SK-N-SH (cell line): ENCODE data around the gene ARL9. TPM values are rescaled to one million over a fixed set of nuclear protein-coding genes. Genes with fewer than 3 reads are reported as not detected.
A peak's percentile ranks its signal among the peaks of the same experiment; 100 is the strongest.

Source experiments
- CTCF ChIA-PET: fragments of 300-600, 350-600 bp; formaldehyde crosslinking; extraction: SDS; loops from one replicate; lab custom pipeline; 2021; lab: Yijun Ruan, JAX
- POLR2A ChIA-PET: fragments of 350-600 bp; sonication (Branson Sonifier 250); formaldehyde crosslinking; extraction: SDS; loops from one replicate; lab custom pipeline; 2020; ENCODE audit warnings: antibody characterized with exemption, inconsistent platforms; lab: Yijun Ruan, JAX
- DNase-seq: peaks from one replicate; pipeline ENCODE4 v3.0.0; 2012
- H2AFZ ChIP-seq: fragments of 200-600 bp; sonication (generic); 2 replicates; pipeline ENCODE4 v1.8.1; 2016; ENCODE audit warnings: antibody characterized with exemption, mild to moderate bottlenecking, low read depth
- H3F3A ChIP-seq: fragments of 200-600 bp; sonication (generic); replicated peaks from 2 replicates; pipeline ENCODE3; 2016; ENCODE audit warnings: antibody characterized with exemption, mild to moderate bottlenecking; ENCODE audit not compliant: insufficient read depth
- H3K27ac ChIP-seq, 2 experiments: fragments of 200-500 bp in 1 of 2; fragments of 200-600 bp in 1 of 2; sonication (Bioruptor generic) in 1 of 2; sonication (generic), shearing (Covaris generic) in 1 of 2; 2 replicates each; pipeline versions ENCODE4 v1.5.1 to v1.6.1; 2014 to 2016; ENCODE audit warnings: low read depth in 2 of 2, inconsistent platforms in 1 of 2, low read length in 1 of 2, mild to moderate bottlenecking in 1 of 2, mixed read lengths in 1 of 2
- H3K27me3 ChIP-seq: fragments of 200-600 bp; sonication (generic), shearing (Covaris generic); 2 replicates; pipeline ENCODE4 v1.6.1; 2016; ENCODE audit warnings: mixed run types; ENCODE audit not compliant: insufficient read depth
- H3K36me3 ChIP-seq, 2 experiments: fragments of 200-500 bp in 1 of 2; fragments of 200-600 bp in 1 of 2; sonication (Bioruptor generic) in 1 of 2; sonication (generic) in 1 of 2; replicated peaks in 1 of 2; 2 replicates each; pipeline versions ENCODE3 to v1.5.1; 2014 to 2016; ENCODE audit warnings: low read length in 1 of 2, mild to moderate bottlenecking in 1 of 2; ENCODE audit not compliant: insufficient read depth in 2 of 2, control insufficient read depth in 1 of 2
- H3K4me1 ChIP-seq, 2 experiments: fragments of 200-500 bp in 1 of 2; fragments of 200-600 bp in 1 of 2; sonication (Bioruptor generic) in 1 of 2; sonication (generic), shearing (Covaris generic) in 1 of 2; 2 replicates each; pipeline versions ENCODE4 v1.5.1 to v1.6.1; 2014 to 2016; ENCODE audit warnings: low read depth in 1 of 2, low read length in 1 of 2, mixed run types in 1 of 2; ENCODE audit not compliant: insufficient read depth in 2 of 2, control insufficient read depth in 1 of 2
- H3K4me2 ChIP-seq: fragments of 200-600 bp; sonication (generic), shearing (Covaris generic); 2 replicates; pipeline ENCODE4 v1.6.1; 2017; ENCODE audit warnings: mixed run types
- H3K4me3 ChIP-seq, 2 experiments: fragments of 200-500 bp in 1 of 2; fragments of 200-600 bp in 1 of 2; sonication (Bioruptor generic) in 1 of 2; sonication (generic), shearing (Covaris generic) in 1 of 2; 2 replicates each; pipeline versions ENCODE4 v1.5.1 to v1.8.1; 2014 to 2016; ENCODE audit warnings: low read depth in 2 of 2, inconsistent platforms in 1 of 2, low read length in 1 of 2, mild to moderate bottlenecking in 1 of 2, mixed read lengths in 1 of 2, moderate library complexity in 1 of 2
- H3K79me2 ChIP-seq: fragments of 200-600 bp; sonication (generic); 2 replicates; pipeline ENCODE4 v1.8.1; 2017; ENCODE audit warnings: mild to moderate bottlenecking; ENCODE audit not compliant: insufficient read depth
- H3K9ac ChIP-seq: fragments of 200-600 bp; sonication (generic); 2 replicates; pipeline ENCODE4 v1.6.1; 2017; ENCODE audit warnings: mixed run types
- H3K9me2 ChIP-seq: fragments of 200-600 bp; sonication (generic); 2 replicates; pipeline ENCODE4 v1.6.1; 2017; ENCODE audit warnings: mixed run types
- H3K9me3 ChIP-seq: fragments of 200-600 bp; sonication (generic); 2 replicates; pipeline ENCODE4 v1.6.1; 2017; ENCODE audit warnings: mixed run types, mild to moderate bottlenecking, moderate library complexity
- H4K20me1 ChIP-seq: fragments of 200-600 bp; sonication (generic); 2 replicates; pipeline ENCODE4 v1.6.1; 2017; ENCODE audit warnings: mild to moderate bottlenecking, mixed run types; ENCODE audit not compliant: insufficient read depth
- EP300 ChIP-seq, 2 experiments: IDR thresholded peaks; 2 replicates each; pipeline versions ENCODE4 v1.4.0 to v1.6.1; 2012; ENCODE audit warnings: borderline replicate concordance in 1 of 2, low read depth in 1 of 2, low read length in 1 of 2
- EZH2phosphoT487 ChIP-seq: fragments of 200-600 bp; sonication (generic); IDR thresholded peaks from 2 replicates; pipeline ENCODE4 v1.6.1; 2017; ENCODE audit warnings: low read depth, mixed run types, mild to moderate bottlenecking, antibody characterized with exemption, moderate library complexity, borderline replicate concordance
- FOSL2 ChIP-seq: IDR thresholded peaks from 2 replicates; pipeline ENCODE4 v1.4.0; 2012; ENCODE audit warnings: low read depth, mild to moderate bottlenecking, moderate library complexity, borderline replicate concordance
- FOXJ3 ChIP-seq: sonication (generic); formaldehyde crosslinking; IDR thresholded peaks from 2 replicates; pipeline ENCODE4 v1.5.1; 2020; ENCODE audit warnings: mild to moderate bottlenecking, missing genetic modification reagents
- FOXM1 ChIP-seq: IDR thresholded peaks from 2 replicates; pipeline ENCODE4 v1.4.0; 2012; ENCODE audit warnings: low read depth, mild to moderate bottlenecking
- GABPA ChIP-seq: IDR thresholded peaks from 2 replicates; pipeline ENCODE4 v1.4.0; 2012; ENCODE audit warnings: low read depth, mild to moderate bottlenecking
- JUND ChIP-seq: IDR thresholded peaks from 2 replicates; pipeline ENCODE4 v1.4.0; 2012
- MXI1 ChIP-seq: IDR thresholded peaks from 2 replicates; pipeline ENCODE4 v1.6.1; 2012; ENCODE audit warnings: mild to moderate bottlenecking, low read depth, low read length, improper control_type of control experiment
- NFIC ChIP-seq: IDR thresholded peaks from 2 replicates; pipeline ENCODE4 v1.4.0; 2012; ENCODE audit warnings: borderline replicate concordance
- NRF1 ChIP-seq: IDR thresholded peaks from 2 replicates; pipeline ENCODE4 v1.6.1; 2012; ENCODE audit warnings: low read depth, mild to moderate bottlenecking, low read length
- RAD21 ChIP-seq: IDR thresholded peaks from 2 replicates; pipeline ENCODE4 v1.6.1; 2012; ENCODE audit warnings: mild to moderate bottlenecking, low read length
- RFX5 ChIP-seq: IDR thresholded peaks from 2 replicates; pipeline ENCODE4 v1.6.1; 2012; ENCODE audit warnings: mild to moderate bottlenecking, improper control_type of control experiment, low read length
- RXRA ChIP-seq: IDR thresholded peaks from 2 replicates; pipeline ENCODE4 v1.4.0; 2012; ENCODE audit warnings: low read depth, mild to moderate bottlenecking, borderline replicate concordance
- SIN3A ChIP-seq: IDR thresholded peaks from 2 replicates; pipeline ENCODE4 v1.6.1; 2012; ENCODE audit warnings: low read depth, mild to moderate bottlenecking, low read length, moderate library complexity, borderline replicate concordance
- SMC3 ChIP-seq: IDR thresholded peaks from 2 replicates; pipeline ENCODE4 v1.6.1; 2012; ENCODE audit warnings: low read depth, low read length, improper control_type of control experiment
- TCF12 ChIP-seq: IDR thresholded peaks from 2 replicates; pipeline ENCODE4 v1.4.0; 2012
- WGBS: methylation state at CpG from one replicate; pipeline ENCODE4 v1.1.6; 2017; ENCODE audit warnings: low lambda C conversion rate; 5-methylcytosine and 5-hydroxymethylcytosine counted together
- polyA plus RNA-seq, 3 experiments: library from polyadenylated mRNA; depleted of rRNA; stranded (reverse); fragments of >200 nt; gene quantifications; 2 replicates each; pipeline ENCODE4 v1.2.3, GENCODE V29; 2012
- TF ChIP-seq, protein P1 (sequence below): IDR thresholded peaks from 2 replicates; pipeline ENCODE4 v1.4.0; 2012; ENCODE audit warnings: low read depth, borderline replicate concordance
- TF ChIP-seq, protein P2 (sequence below): IDR thresholded peaks from 2 replicates; pipeline ENCODE4 v1.4.0; 2012; ENCODE audit warnings: low read depth
- TF ChIP-seq, protein P3 (sequence below): IDR thresholded peaks from 2 replicates; pipeline ENCODE4 v1.6.1; 2012; ENCODE audit warnings: mild to moderate bottlenecking, low read depth, low read length, moderate library complexity
- TF ChIP-seq, protein P4 (sequence below): IDR thresholded peaks from 2 replicates; pipeline ENCODE4 v1.4.0; 2012; ENCODE audit warnings: low read depth, borderline replicate concordance

ARL9 gene
- polyA plus RNA-seq, 1 of the 3 experiments (the other 2 are of a cell fraction) = not detected

DNA sequence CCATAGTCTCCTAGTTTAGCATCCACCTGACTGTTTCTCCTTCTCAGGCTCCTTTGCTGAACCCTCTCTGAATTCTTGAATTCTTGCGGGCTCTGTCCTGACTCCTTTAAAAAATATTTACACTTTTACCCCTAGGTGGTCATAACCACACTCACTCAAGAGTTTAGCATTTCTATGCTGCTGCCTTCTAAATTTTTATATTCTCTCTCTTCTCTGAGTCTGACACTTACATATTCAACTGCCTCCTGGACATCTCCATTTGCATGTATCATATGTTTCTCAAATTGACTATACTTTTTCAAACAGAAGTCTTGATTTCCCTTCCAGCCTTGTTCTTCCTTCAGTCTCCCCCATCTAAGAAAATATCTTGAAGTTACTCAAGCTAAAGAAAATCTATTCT lies 31.6 kb downstream of the ARL9 start (continued):
- TF ChIP-seq FOXJ3 (CRISPR knock-in tag) (no peak), EZH2phosphoT487 (no peak), RFX5 (no peak), NFIC (no peak)

DNA sequence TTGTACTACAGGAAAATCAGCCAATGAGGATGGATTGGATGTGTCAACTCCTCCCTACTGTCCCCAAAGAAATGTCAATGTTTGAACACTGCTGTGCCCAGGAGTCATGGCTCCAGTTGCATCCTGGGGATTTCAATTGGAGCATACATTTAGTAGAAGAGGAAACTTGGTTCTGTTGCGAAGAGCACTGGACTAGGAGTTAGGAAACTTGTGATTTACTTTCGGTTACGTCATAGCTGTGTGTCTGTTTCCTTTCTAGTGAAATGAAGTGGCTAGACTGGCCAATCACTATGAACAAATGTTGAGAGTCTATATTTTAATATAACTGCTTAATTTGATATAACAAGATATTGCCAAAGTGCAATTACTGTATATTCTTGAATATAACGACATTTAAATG lies 35.2 kb downstream of the ARL9 start:
- CTCF ChIA-PET = no interaction called here
- Histone ChIP-seq H3K79me2 (no peaks in the 10 kb centered on the region), H3K27ac (no peak overlapping the region), H3K9me2 (no peaks in the 10 kb centered on the region), H3K27me3 (no peaks in the 10 kb centered on the region), H3K36me3 (no peaks in the 10 kb centered on the region), H3K9me3 (no peaks in the 10 kb centered on the region), H2AFZ (no peak overlapping the region), H3K4me2 (no peak overlapping the region), H4K20me1 (no peaks in the 10 kb centered on the region), H3K4me3 (no peak overlapping the region), H3K9ac (no peak overlapping the region), H3K4me1 (no peaks in the 10 kb centered on the region), H3F3A (no peaks in the 10 kb centered on the region)
- no peak for DNase-seq
- POLR2A ChIA-PET = no interaction called here
- 90% methylated on average over 4 of the region's 4 CpGs for WGBS
- TF ChIP-seq, protein P1, sequence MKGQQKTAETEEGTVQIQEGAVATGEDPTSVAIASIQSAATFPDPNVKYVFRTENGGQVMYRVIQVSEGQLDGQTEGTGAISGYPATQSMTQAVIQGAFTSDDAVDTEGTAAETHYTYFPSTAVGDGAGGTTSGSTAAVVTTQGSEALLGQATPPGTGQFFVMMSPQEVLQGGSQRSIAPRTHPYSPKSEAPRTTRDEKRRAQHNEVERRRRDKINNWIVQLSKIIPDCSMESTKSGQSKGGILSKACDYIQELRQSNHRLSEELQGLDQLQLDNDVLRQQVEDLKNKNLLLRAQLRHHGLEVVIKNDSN = no peak
- TF ChIP-seq, protein P2, sequence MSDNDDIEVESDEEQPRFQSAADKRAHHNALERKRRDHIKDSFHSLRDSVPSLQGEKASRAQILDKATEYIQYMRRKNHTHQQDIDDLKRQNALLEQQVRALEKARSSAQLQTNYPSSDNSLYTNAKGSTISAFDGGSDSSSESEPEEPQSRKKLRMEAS = no peak
- TF ChIP-seq FOXJ3 (CRISPR knock-in tag) = no peak
- no peak for TF ChIP-seq JUND
- no peak for TF ChIP-seq FOXM1
- TF ChIP-seq FOSL2 = no peak

DNA sequence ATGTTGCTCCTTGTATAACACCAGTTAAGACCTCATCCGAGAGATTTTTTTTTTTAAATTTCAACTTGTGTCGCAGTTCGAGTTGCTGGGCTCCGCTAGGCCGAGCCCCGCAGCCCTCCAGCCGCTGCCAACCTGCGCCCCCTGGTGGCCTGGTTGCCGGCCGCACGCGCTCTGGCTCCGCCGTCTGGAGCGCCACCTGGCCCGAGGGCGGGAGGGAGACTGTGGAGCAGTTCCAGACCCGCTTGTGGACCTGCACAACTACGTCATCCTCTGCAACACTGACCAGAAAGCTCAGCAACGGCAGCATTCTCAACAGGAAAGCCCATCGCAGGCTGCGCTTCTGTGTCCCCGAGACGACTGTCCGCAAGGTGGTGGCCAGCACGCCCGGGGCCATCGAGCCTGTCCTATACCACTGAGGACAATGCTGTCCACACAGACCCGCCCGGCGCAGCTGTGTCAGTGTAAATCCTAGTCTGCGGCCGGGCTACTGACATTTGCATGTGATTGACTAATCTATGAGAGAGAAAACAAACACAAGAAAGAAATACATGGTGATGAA lies 39.1 kb downstream of the ARL9 start:
- H3K27me3 ChIP-seq = no peaks in the 10 kb centered on the region; the same call in 1 of the 2 replicates
- 5% methylated on average over 25 of the region's 33 CpGs for WGBS
- TF ChIP-seq TCF12 = peak; percentile 40; the same call in 1 of the 2 replicates
- peak; percentile 10; the same call in 1 of the 2 replicates for TF ChIP-seq NFIC
- TF ChIP-seq GABPA = no peak
- no peak for TF ChIP-seq RXRA
- TF ChIP-seq NRF1 = no peak
- TF ChIP-seq, protein P3, sequence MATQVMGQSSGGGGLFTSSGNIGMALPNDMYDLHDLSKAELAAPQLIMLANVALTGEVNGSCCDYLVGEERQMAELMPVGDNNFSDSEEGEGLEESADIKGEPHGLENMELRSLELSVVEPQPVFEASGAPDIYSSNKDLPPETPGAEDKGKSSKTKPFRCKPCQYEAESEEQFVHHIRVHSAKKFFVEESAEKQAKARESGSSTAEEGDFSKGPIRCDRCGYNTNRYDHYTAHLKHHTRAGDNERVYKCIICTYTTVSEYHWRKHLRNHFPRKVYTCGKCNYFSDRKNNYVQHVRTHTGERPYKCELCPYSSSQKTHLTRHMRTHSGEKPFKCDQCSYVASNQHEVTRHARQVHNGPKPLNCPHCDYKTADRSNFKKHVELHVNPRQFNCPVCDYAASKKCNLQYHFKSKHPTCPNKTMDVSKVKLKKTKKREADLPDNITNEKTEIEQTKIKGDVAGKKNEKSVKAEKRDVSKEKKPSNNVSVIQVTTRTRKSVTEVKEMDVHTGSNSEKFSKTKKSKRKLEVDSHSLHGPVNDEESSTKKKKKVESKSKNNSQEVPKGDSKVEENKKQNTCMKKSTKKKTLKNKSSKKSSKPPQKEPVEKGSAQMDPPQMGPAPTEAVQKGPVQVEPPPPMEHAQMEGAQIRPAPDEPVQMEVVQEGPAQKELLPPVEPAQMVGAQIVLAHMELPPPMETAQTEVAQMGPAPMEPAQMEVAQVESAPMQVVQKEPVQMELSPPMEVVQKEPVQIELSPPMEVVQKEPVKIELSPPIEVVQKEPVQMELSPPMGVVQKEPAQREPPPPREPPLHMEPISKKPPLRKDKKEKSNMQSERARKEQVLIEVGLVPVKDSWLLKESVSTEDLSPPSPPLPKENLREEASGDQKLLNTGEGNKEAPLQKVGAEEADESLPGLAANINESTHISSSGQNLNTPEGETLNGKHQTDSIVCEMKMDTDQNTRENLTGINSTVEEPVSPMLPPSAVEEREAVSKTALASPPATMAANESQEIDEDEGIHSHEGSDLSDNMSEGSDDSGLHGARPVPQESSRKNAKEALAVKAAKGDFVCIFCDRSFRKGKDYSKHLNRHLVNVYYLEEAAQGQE = no peak
- no peak for TF ChIP-seq SIN3A
- TF ChIP-seq MXI1 = peak; percentile 84
- peak; percentile 80 for TF ChIP-seq RAD21
- TF ChIP-seq SMC3 = peak; percentile 75
- TF ChIP-seq, protein P4, sequence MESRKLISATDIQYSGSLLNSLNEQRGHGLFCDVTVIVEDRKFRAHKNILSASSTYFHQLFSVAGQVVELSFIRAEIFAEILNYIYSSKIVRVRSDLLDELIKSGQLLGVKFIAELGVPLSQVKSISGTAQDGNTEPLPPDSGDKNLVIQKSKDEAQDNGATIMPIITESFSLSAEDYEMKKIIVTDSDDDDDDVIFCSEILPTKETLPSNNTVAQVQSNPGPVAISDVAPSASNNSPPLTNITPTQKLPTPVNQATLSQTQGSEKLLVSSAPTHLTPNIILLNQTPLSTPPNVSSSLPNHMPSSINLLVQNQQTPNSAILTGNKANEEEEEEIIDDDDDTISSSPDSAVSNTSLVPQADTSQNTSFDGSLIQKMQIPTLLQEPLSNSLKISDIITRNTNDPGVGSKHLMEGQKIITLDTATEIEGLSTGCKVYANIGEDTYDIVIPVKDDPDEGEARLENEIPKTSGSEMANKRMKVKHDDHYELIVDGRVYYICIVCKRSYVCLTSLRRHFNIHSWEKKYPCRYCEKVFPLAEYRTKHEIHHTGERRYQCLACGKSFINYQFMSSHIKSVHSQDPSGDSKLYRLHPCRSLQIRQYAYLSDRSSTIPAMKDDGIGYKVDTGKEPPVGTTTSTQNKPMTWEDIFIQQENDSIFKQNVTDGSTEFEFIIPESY = no peak
- no peak for TF ChIP-seq EP300 (IDR thresholded peaks at IDR 0.05; ENCODE audit: borderline replicate concordance in 1 of 2, low read depth in 1 of 2, low read length in 1 of 2)

More for the DNA sequence above, 39.1 kb downstream of the ARL9 start:
- DNase-seq = peak; percentile 93
- H3K36me3 ChIP-seq = no peaks in the 10 kb centered on the region
- H4K20me1 ChIP-seq = no peaks in the 10 kb centered on the region
- 0 out of 2 replicates have a peak overlapping the region, but pooled peaks have one; percentile 15 for H2AFZ ChIP-seq
- no peaks in the 10 kb centered on the region for H3K79me2 ChIP-seq
- peak overlapping the region; percentile 56 for H3K4me2 ChIP-seq
- H3K27ac ChIP-seq = peak overlapping the region in 1 of 2 experiments; percentile 76; a peak in 2 of 4 replicates
- ChIA-PET CTCF (interaction anchor here (0.6 to 2.6 kb wide), 45 partner anchors 8 to 587 kb away, joined by 3 to 37 read pairs (median 4); partner anchors contain the start of genes AASDH, PAICS and SRP72), POLR2A (interaction anchor here (0.5 to 1.3 kb wide), 4 partner anchors 8 to 267 kb away, joined by 3 to 8 read pairs (median 6); partner anchors contain the start of gene PAICS)
- no peaks in the 10 kb centered on the region for H3K9me3 ChIP-seq
- H3K4me1 ChIP-seq = no peaks in the 10 kb centered on the region
- no peaks in the 10 kb centered on the region for H3K9me2 ChIP-seq
- H3F3A ChIP-seq = no peaks in the 10 kb centered on the region
- H3K9ac ChIP-seq = no peak overlapping the region
- peak overlapping the region; percentile 44 to 52 for H3K4me3 ChIP-seq
